HUES64 (cell line): ENCODE measurements around the gene EVI5.

Source experiments
- H3K27ac ChIP-seq: 2 replicates; pipeline ENCODE4 v1.7.0; 2013; ENCODE audit warnings: low read depth, low read length, inconsistent platforms
- H3K27me3 ChIP-seq: 2 replicates; pipeline ENCODE4 v1.6.1; 2013; ENCODE audit warnings: mild to moderate bottlenecking, low read length; ENCODE audit not compliant: insufficient read depth
- H3K36me3 ChIP-seq: 2 replicates; pipeline ENCODE4 v1.6.1; 2013; ENCODE audit warnings: mild to moderate bottlenecking, low read length; ENCODE audit not compliant: insufficient read depth
- H3K4me1 ChIP-seq: 2 replicates; pipeline ENCODE4 v1.6.1; 2013; ENCODE audit warnings: mild to moderate bottlenecking, low read length, moderate library complexity; ENCODE audit not compliant: insufficient read depth
- H3K4me3 ChIP-seq: 2 replicates; pipeline ENCODE4 v1.5.1; 2013; ENCODE audit warnings: mild to moderate bottlenecking, low read length, moderate library complexity
- H3K9ac ChIP-seq: 2 replicates; pipeline ENCODE4 v1.6.1; 2013; ENCODE audit warnings: mild to moderate bottlenecking, low read depth, low read length
- H3K9me3 ChIP-seq: 2 replicates; pipeline ENCODE4 v1.6.1; 2013; ENCODE audit warnings: low read depth, low read length; ENCODE audit not compliant: insufficient read depth
- WGBS: fragments of 150-250, 120-280 bp; methylation state at CpG from one replicate; pipeline ENCODE4 v1.1.7; 2013; ENCODE audit warnings: missing lambda C conversion rate; 5-methylcytosine and 5-hydroxymethylcytosine counted together

EVI5 gene

GRCh38 chr1:92505015-92505692 is 279.8 kb downstream of the EVI5 start:
- H3K9ac ChIP-seq, result no peak overlapping the region
- no peaks in the 10 kb centered on the region for H3K27me3 ChIP-seq
- H3K9me3 ChIP-seq, result no peaks in the 10 kb centered on the region
- no peaks in the 10 kb centered on the region for H3K4me1 ChIP-seq
- no peak overlapping the region for H3K4me3 ChIP-seq
- H3K27ac ChIP-seq, result no peak overlapping the region
- 86% methylated on average over 5 of the region's 6 CpGs for WGBS
- H3K36me3 ChIP-seq, result no peaks in the 10 kb centered on the region

- no peaks in the 10 kb centered on the region for H3K9me3 ChIP-seq
- WGBS, result 89% methylated on average over 8 of the region's 8 CpGs
Measured at GRCh38 chr1:92504291-92505014, 280.5 kb downstream of the EVI5 start.

GRCh38 chr1:92503926-92504285 is 281.0 kb downstream of the EVI5 start:
- Histone ChIP-seq H3K27me3 (no peaks in the 10 kb centered on the region), H3K4me3 (no peak overlapping the region), H3K4me1 (no peaks in the 10 kb centered on the region), H3K9me3 (no peaks in the 10 kb centered on the region), H3K9ac (no peak overlapping the region), H3K27ac (no peak overlapping the region), H3K36me3 (no peaks in the 10 kb centered on the region)
- 92% methylated on average over 6 of the region's 6 CpGs for WGBS

More at GRCh38 chr1:92504291-92505014, 280.5 kb downstream of the EVI5 start:
- H3K4me3 ChIP-seq, result no peak overlapping the region
- H3K36me3 ChIP-seq, result no peaks in the 10 kb centered on the region
- H3K27me3 ChIP-seq, result no peaks in the 10 kb centered on the region
- no peak overlapping the region for H3K27ac ChIP-seq
- no peaks in the 10 kb centered on the region for H3K4me1 ChIP-seq
- H3K9ac ChIP-seq, result no peak overlapping the region

GRCh38 chr1:92503043-92503925 is 281.6 kb downstream of the EVI5 start:
- Histone ChIP-seq H3K4me1 (no peaks in the 10 kb centered on the region), H3K27ac (no peak overlapping the region), H3K4me3 (no peak overlapping the region), H3K9me3 (no peaks in the 10 kb centered on the region), H3K27me3 (no peaks in the 10 kb centered on the region), H3K9ac (no peak overlapping the region), H3K36me3 (no peaks in the 10 kb centered on the region)
- WGBS, result 88% methylated on average over 5 of the region's 6 CpGs

GRCh38 chr1:92502247-92502646 is 282.7 kb downstream of the EVI5 start:
- H3K9ac ChIP-seq, result no peak overlapping the region
- no peak overlapping the region for H3K4me3 ChIP-seq
- no peaks in the 10 kb centered on the region for H3K27me3 ChIP-seq
- H3K27ac ChIP-seq, result no peak overlapping the region
- H3K9me3 ChIP-seq, result no peaks in the 10 kb centered on the region
- no peaks in the 10 kb centered on the region for H3K36me3 ChIP-seq
- no peaks in the 10 kb centered on the region for H3K4me1 ChIP-seq

GRCh38 chr1:92500552-92500951 is 284.4 kb downstream of the EVI5 start:
- Histone ChIP-seq H3K36me3 (no peaks in the 10 kb centered on the region), H3K9ac (no peak overlapping the region), H3K27ac (no peak overlapping the region), H3K4me3 (no peak overlapping the region), H3K9me3 (no peaks in the 10 kb centered on the region), H3K27me3 (no peaks in the 10 kb centered on the region), H3K4me1 (no peaks in the 10 kb centered on the region)
- WGBS, result no CpG with 5 or more reads among the region's 1 CpG

- Histone ChIP-seq H3K27me3 (peaks cover 13% of the 10 kb centered on the region), H3K4me1 (no peaks in the 10 kb centered on the region), H3K9me3 (no peaks in the 10 kb centered on the region), H3K27ac (no peak overlapping the region), H3K36me3 (no peaks in the 10 kb centered on the region), H3K9ac (no peak overlapping the region), H3K4me3 (no peak overlapping the region)
- 88% methylated on average over 2 of the region's 2 CpGs for WGBS
Measured at GRCh38 chr1:92495392-92496063, 289.4 kb downstream of the EVI5 start.

GRCh38 chr1:92494485-92495141 is 290.3 kb downstream of the EVI5 start:
- no peaks in the 10 kb centered on the region for H3K4me1 ChIP-seq
- no peaks in the 10 kb centered on the region for H3K9me3 ChIP-seq
- H3K4me3 ChIP-seq, result no peak overlapping the region
- WGBS, result 88% methylated on average over 3 of the region's 4 CpGs
- no peak overlapping the region for H3K27ac ChIP-seq
- H3K9ac ChIP-seq, result no peak overlapping the region
- peaks cover 19% of the 10 kb centered on the region for H3K27me3 ChIP-seq
- no peaks in the 10 kb centered on the region for H3K36me3 ChIP-seq

GRCh38 chr1:92493139-92493538 is 291.8 kb downstream of the EVI5 start:
- Histone ChIP-seq H3K9ac (no peak overlapping the region), H3K27ac (no peak overlapping the region), H3K9me3 (no peaks in the 10 kb centered on the region), H3K36me3 (no peaks in the 10 kb centered on the region), H3K4me1 (no peaks in the 10 kb centered on the region), H3K4me3 (no peak overlapping the region), H3K27me3 (peaks cover 34% of the 10 kb centered on the region)
- 98% methylated on average over 4 of the region's 4 CpGs for WGBS

GRCh38 chr1:92488832-92489231 is 296.1 kb downstream of the EVI5 start:
- Histone ChIP-seq H3K36me3 (no peaks in the 10 kb centered on the region), H3K27me3 (peaks cover 77% of the 10 kb centered on the region)
- 87% methylated on average over 3 of the region's 3 CpGs for WGBS

More at GRCh38 chr1:92488832-92489231, 296.1 kb downstream of the EVI5 start:
- Histone ChIP-seq H3K4me3 (no peak overlapping the region), H3K9ac (no peak overlapping the region), H3K4me1 (peaks cover 8% of the 10 kb centered on the region), H3K27ac (no peak overlapping the region), H3K9me3 (no peaks in the 10 kb centered on the region)
